ENCODE data around the gene EREG.
"Not testable (repeated sequence)": the region's sequence is repeated elsewhere in the genome, so short reads cannot be mapped to it uniquely, and the experiment has no call there.

Gene EREG

DNA sequence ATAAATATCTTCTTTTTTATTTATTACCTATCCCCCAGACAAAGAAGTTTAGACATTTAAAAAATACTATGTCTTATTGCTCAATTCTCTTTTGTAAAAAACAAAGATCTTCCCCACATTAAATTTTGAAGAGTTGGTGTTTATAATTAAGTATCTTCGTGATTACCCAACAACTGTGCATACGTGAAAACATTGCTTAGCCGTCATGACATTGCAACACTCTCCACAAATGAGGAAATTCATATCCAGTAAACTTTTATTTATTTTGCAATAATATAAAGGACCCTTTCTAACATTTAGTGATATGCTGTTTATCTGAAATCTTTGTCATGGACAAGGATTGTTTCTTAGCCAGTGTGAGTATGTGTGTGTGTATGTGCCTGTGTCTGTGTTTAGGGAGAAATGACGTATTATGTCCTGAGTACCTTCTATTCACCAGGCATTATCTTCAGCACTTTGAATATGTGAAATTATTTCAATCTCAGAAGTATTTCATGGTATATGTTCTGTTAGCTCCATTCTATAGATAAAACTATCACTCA, 26.1 kb upstream of the EREG start:
- DNase-seq (ENCODE audit: insufficient read length, low spot score), result no peak
- TF ChIP-seq PAX5 (IDR thresholded peaks at IDR 0.05; ENCODE audit: insufficient read depth, low read length, severe bottlenecking) (no peak), SPI1 (IDR thresholded peaks at IDR 0.05; ENCODE audit: low read depth, low read length) (no peak), TAF1 (IDR thresholded peaks at IDR 0.05; ENCODE audit: low read depth, low read length) (no peak), POLR2AphosphoS5 (IDR thresholded peaks at IDR 0.05; ENCODE audit: low read depth, low read length) (no peak), POU2F2 (IDR thresholded peaks at IDR 0.05; ENCODE audit: low read depth, low read length) (no peak), POLR2A (IDR thresholded peaks at IDR 0.05; ENCODE audit: low read depth, low read length) (no peak)

DNA sequence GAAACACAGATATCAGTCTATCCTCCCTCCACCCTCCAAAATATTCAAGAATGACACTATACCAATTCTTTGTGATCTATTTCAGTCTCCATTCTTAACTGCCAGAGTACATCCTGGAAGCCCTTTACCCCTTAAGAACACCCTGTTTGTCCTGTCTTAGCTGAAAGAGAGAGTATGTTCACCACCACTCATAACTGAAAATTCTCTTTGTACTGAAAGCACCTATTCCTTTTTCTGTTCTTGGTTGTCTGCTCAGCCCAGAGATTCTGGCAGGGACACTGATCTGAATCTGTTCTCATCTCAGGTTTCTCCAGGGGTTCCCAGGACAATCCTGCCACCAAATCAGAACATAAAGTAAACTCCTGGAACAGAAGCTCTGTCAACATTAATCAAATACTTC, 25.4 kb upstream of the EREG start:
- no peak for FAIRE-seq
- no peak for TF ChIP-seq TAF1 (IDR thresholded peaks at IDR 0.05; ENCODE audit: low read depth, low read length)
- no peak for TF ChIP-seq PAX5 (IDR thresholded peaks at IDR 0.05; ENCODE audit: insufficient read depth, low read length, severe bottlenecking)
- TF ChIP-seq POLR2A (IDR thresholded peaks at IDR 0.05; ENCODE audit: low read depth, low read length), result no peak
- no peak for TF ChIP-seq POLR2AphosphoS5 (IDR thresholded peaks at IDR 0.05; ENCODE audit: low read depth, low read length)
- TF ChIP-seq POU2F2 (IDR thresholded peaks at IDR 0.05; ENCODE audit: low read depth, low read length), result no peak
- no peak for TF ChIP-seq SPI1 (IDR thresholded peaks at IDR 0.05; ENCODE audit: low read depth, low read length)
- no peak for DNase-seq (ENCODE audit: insufficient read length, low spot score)

More for the DNA sequence above, 26.1 kb upstream of the EREG start:
- no peak for FAIRE-seq

DNA sequence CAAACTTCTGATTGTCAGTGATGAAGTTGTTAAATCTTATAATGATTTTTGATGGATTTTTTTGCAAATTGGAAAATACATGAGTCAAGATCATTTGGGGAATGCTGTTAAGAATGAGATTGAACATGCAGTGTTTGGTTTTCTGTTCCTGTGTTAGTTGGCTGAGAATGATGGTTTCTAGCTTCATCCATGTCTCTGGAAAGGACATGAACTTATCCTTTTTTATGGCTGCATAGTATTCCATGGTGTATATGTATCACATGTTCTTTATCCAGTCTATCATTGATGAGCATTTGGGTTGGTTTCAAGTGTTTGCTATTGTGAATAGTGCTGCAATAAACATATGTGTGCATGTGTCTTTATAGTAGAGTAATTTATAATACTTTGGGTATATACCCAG, 24.5 kb upstream of the EREG start:
- not testable (repeated sequence) for FAIRE-seq; DNase-seq (ENCODE audit: insufficient read length, low spot score)

DNA sequence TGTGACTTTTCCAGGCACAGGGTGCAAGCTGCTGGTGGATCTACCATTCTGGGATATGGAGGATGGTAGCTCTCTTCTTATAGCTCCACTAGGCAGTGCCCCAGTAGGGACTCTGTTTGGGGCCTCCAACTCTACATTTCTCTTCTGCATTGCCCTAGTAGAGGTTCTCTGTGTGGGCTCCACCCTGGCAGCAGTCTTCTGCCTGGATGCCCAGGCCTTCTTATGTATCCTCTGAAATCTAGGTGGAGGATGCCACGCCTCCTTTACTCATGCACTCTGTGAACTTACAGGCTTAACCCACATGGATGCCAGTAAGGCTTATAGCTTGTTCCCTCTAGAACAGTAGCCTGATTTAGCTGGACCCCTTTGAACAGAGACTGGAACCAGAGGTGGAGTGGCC, 20.9 kb upstream of the EREG start:
- FAIRE-seq (no peak), DNase-seq (ENCODE audit: insufficient read length, low spot score) (no peak)
- no peak for TF ChIP-seq SPI1 (IDR thresholded peaks at IDR 0.05; ENCODE audit: low read depth, low read length)
- no peak for TF ChIP-seq TAF1 (IDR thresholded peaks at IDR 0.05; ENCODE audit: low read depth, low read length)
- no peak for TF ChIP-seq POLR2A (IDR thresholded peaks at IDR 0.05; ENCODE audit: low read depth, low read length)
- TF ChIP-seq PAX5 (IDR thresholded peaks at IDR 0.05; ENCODE audit: insufficient read depth, low read length, severe bottlenecking), result no peak
- no peak for TF ChIP-seq POLR2AphosphoS5 (IDR thresholded peaks at IDR 0.05; ENCODE audit: low read depth, low read length)

DNA sequence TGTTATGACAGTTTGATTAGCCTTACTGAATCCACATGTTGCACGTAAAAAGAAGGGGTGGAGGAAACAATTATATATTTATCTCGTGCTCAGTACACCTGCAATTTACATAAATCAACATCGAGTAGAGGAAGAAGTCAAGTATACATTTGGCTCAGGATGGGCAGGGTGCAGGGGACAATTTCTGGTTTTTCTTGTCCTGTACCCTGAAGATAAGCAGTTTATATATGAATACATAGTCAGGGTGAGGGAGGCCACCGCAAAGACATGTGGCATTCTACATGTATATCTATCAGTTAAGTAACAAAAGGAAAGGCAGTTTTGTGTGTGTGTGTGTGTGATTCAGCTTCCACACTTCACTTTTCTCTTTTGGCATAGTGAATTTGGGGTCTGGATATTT, 11.1 kb upstream of the EREG start:
- TF ChIP-seq SPI1 (IDR thresholded peaks at IDR 0.05; ENCODE audit: low read depth, low read length), result no peak
- no peak for TF ChIP-seq POLR2AphosphoS5 (IDR thresholded peaks at IDR 0.05; ENCODE audit: low read depth, low read length)
- TF ChIP-seq PAX5 (IDR thresholded peaks at IDR 0.05; ENCODE audit: insufficient read depth, low read length, severe bottlenecking), result no peak
- TF ChIP-seq POLR2A (IDR thresholded peaks at IDR 0.05; ENCODE audit: low read depth, low read length), result no peak
- TF ChIP-seq TAF1 (IDR thresholded peaks at IDR 0.05; ENCODE audit: low read depth, low read length), result no peak
- TF ChIP-seq POU2F2 (IDR thresholded peaks at IDR 0.05; ENCODE audit: low read depth, low read length), result no peak
- no peak for DNase-seq (ENCODE audit: insufficient read length, low spot score)
- FAIRE-seq, result no peak

DNA sequence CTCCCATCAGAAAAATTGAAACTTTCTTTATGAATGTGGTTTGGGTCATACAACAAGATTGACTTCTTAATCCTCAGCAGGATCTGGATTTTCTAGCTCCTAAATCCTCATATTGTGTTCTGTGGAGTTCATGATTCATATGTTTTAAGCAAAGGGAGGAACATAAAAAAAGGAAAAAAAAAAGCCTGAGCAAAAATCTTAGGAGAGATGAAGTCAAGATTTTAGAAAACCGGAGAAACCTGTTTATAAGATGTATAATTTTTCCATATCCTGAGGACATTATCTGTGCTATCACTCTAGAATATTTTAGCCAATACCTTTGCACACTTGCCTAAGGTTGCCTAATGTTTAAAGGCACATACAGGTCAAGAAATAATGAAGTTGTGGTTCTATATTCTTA, 7.0 kb upstream of the EREG start:
- TF ChIP-seq TAF1 (IDR thresholded peaks at IDR 0.05; ENCODE audit: low read depth, low read length), result no peak
- TF ChIP-seq POU2F2 (IDR thresholded peaks at IDR 0.05; ENCODE audit: low read depth, low read length), result no peak
- no peak for TF ChIP-seq POLR2A (IDR thresholded peaks at IDR 0.05; ENCODE audit: low read depth, low read length)
- no peak for TF ChIP-seq POLR2AphosphoS5 (IDR thresholded peaks at IDR 0.05; ENCODE audit: low read depth, low read length)
- no peak for TF ChIP-seq SPI1 (IDR thresholded peaks at IDR 0.05; ENCODE audit: low read depth, low read length)
- no peak for TF ChIP-seq PAX5 (IDR thresholded peaks at IDR 0.05; ENCODE audit: insufficient read depth, low read length, severe bottlenecking)
- FAIRE-seq (no peak), DNase-seq (ENCODE audit: insufficient read length, low spot score) (no peak)

DNA sequence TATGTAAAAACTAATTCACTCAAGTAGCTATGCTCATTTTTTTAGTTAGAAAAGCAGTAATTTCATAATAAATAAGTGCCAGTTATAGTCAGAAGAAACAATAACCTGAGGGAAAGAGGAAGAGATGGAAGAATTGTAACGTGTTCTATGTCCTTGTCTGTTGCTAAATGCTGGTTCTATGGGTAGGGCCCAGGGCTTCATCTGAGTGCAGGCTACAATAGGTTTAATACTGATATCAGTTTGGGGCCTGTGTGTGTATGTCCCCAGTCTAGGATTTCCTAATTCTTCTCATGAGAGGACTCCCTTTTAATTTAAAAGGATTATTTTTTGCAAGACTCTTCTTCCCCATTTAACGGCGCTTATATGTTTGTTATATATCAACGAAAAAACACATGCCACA, 3.3 kb upstream of the EREG start:
- TF ChIP-seq POLR2AphosphoS5 (IDR thresholded peaks at IDR 0.05; ENCODE audit: low read depth, low read length), result no peak
- TF ChIP-seq POU2F2 (IDR thresholded peaks at IDR 0.05; ENCODE audit: low read depth, low read length), result no peak
- TF ChIP-seq SPI1 (IDR thresholded peaks at IDR 0.05; ENCODE audit: low read depth, low read length), result no peak
- TF ChIP-seq POLR2A (IDR thresholded peaks at IDR 0.05; ENCODE audit: low read depth, low read length), result no peak
- TF ChIP-seq TAF1 (IDR thresholded peaks at IDR 0.05; ENCODE audit: low read depth, low read length), result no peak
- no peak for TF ChIP-seq PAX5 (IDR thresholded peaks at IDR 0.05; ENCODE audit: insufficient read depth, low read length, severe bottlenecking)
- FAIRE-seq (no peak), DNase-seq (ENCODE audit: insufficient read length, low spot score) (no peak)

DNA sequence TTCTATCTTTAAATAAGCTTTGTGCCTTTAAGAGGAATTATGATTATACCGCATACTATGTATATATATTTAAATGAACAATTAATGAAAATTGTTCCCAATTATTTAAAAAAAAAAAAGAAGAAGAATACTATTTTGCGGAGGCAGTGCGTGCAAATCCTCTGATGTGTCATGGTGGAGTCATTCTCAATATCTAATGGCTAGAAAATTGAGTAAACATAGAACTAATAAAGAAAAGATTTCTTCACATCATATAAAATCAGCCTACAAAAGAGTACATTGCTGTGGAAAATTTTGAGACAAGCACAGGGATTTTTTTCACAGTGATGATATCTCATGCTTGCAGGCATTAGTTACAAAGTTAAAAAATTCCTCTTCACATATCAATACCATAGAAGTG, 2.6 kb upstream of the EREG start:
- DNase-seq (ENCODE audit: insufficient read length, low spot score), result no peak
- no peak for FAIRE-seq
- no peak for TF ChIP-seq PAX5 (IDR thresholded peaks at IDR 0.05; ENCODE audit: insufficient read depth, low read length, severe bottlenecking)
- TF ChIP-seq SPI1 (IDR thresholded peaks at IDR 0.05; ENCODE audit: low read depth, low read length), result no peak
- no peak for TF ChIP-seq TAF1 (IDR thresholded peaks at IDR 0.05; ENCODE audit: low read depth, low read length)
- TF ChIP-seq POLR2A (IDR thresholded peaks at IDR 0.05; ENCODE audit: low read depth, low read length), result no peak

DNA sequence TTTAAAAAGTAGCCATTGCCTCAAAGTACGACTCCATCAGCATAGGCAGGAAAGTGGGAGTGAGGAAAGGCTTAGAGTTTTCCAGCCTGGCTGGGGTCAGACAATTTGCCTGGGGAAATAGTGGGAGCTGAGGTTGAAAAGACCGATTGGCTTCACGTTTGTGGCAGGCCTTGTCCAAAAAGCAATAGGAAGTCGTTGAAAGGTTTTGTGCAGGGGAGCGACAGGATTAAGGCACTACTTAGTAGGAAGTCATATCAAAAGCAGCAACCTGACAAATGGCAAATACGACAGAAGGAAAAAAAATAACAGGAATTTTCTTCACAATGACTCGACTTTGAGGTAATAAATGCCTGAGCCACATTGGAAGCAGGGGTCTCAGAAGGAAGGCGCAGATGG, 691 bp upstream of the EREG start:
- FAIRE-seq, result no peak
- no peak for DNase-seq (ENCODE audit: insufficient read length, low spot score)
- no peak for TF ChIP-seq PAX5 (IDR thresholded peaks at IDR 0.05; ENCODE audit: insufficient read depth, low read length, severe bottlenecking)
- TF ChIP-seq TAF1 (IDR thresholded peaks at IDR 0.05; ENCODE audit: low read depth, low read length), result no peak
- no peak for TF ChIP-seq POU2F2 (IDR thresholded peaks at IDR 0.05; ENCODE audit: low read depth, low read length)
- TF ChIP-seq POLR2AphosphoS5 (IDR thresholded peaks at IDR 0.05; ENCODE audit: low read depth, low read length), result no peak
- no peak for TF ChIP-seq SPI1 (IDR thresholded peaks at IDR 0.05; ENCODE audit: low read depth, low read length)
- TF ChIP-seq POLR2A (IDR thresholded peaks at IDR 0.05; ENCODE audit: low read depth, low read length), result no peak

DNA sequence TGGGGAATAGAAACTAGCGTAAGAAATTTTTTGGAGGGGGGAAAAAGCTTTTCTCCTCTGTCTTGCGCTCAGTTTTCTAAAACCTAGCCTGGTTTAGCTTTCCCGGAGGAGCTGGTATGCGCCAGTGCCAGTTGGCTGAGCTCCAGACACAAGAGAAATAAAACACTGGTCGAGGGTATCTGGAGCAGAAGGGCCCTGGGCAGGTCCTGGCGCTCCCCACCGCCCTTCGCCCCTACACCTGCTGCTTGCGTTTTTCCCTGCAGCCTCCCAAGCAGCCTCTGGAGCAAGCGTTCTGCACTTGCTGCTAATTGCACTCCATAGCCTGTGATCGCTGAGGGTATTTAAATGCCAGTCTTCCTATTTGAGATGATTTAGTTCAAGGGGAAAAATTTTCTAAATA, 816 bp downstream of the EREG start:
- TF ChIP-seq TAF1 (IDR thresholded peaks at IDR 0.05; ENCODE audit: low read depth, low read length) (no peak), POLR2AphosphoS5 (IDR thresholded peaks at IDR 0.05; ENCODE audit: low read depth, low read length) (no peak), POLR2A (IDR thresholded peaks at IDR 0.05; ENCODE audit: low read depth, low read length) (no peak), POU2F2 (IDR thresholded peaks at IDR 0.05; ENCODE audit: low read depth, low read length) (no peak), SPI1 (IDR thresholded peaks at IDR 0.05; ENCODE audit: low read depth, low read length) (no peak), PAX5 (IDR thresholded peaks at IDR 0.05; ENCODE audit: insufficient read depth, low read length, severe bottlenecking) (no peak)
- FAIRE-seq (no peak), DNase-seq (ENCODE audit: insufficient read length, low spot score) (no peak)

Data from GM12891 (cell line).